Keratinocyte (primary cell): Measurements from ENCODE around the gene PGS1. TPM values are rescaled to one million over a fixed set of nuclear protein-coding genes. Genes with fewer than 3 reads are reported as not detected.
A peak's percentile ranks its signal among the peaks of the same experiment; 100 is the strongest.

Experiments
- DNase-seq: peaks from one replicate; pipeline ENCODE4 v3.0.0-alpha.2; 2011; ENCODE audit warnings: low read depth, missing footprints, low spot score
- FAIRE-seq: peaks from 2 replicates; lab custom pipeline; 2011; peaks lifted over from hg19 to GRCh38; lab: Jason Lieb, UNC
- H2AFZ ChIP-seq: 2 replicates; pipeline ENCODE4 v1.6.0; 2012; ENCODE audit warnings: low read length, control low read depth, inconsistent platforms; ENCODE audit not compliant: control insufficient read depth
- H3K27ac ChIP-seq: 2 replicates; pipeline ENCODE4 v1.5.1; 2011; ENCODE audit warnings: low read length; ENCODE audit not compliant: control insufficient read depth, insufficient read depth
- H3K27me3 ChIP-seq: 3 replicates; pipeline ENCODE4 v1.6.0; 2011; ENCODE audit warnings: low read length; ENCODE audit not compliant: control insufficient read depth, insufficient read depth; ENCODE audit errors: extremely low read depth
- H3K36me3 ChIP-seq, 2 experiments: 2 replicates in 1 of 2; 3 replicates in 1 of 2; pipeline ENCODE4 v1.5.1; 2011; ENCODE audit warnings: low read length in 2 of 2, mild to moderate bottlenecking in 1 of 2; ENCODE audit not compliant: control insufficient read depth in 2 of 2, insufficient read depth in 2 of 2; ENCODE audit errors: extremely low read depth in 1 of 2
- H3K4me1 ChIP-seq: 3 replicates; pipeline ENCODE4 v1.5.1; 2011; ENCODE audit warnings: low read length; ENCODE audit not compliant: control insufficient read depth, insufficient read depth; ENCODE audit errors: extremely low read depth
- H3K4me2 ChIP-seq: 3 replicates; pipeline ENCODE4 v1.6.0; 2011; ENCODE audit warnings: low read depth, low read length; ENCODE audit not compliant: control insufficient read depth, insufficient read depth; ENCODE audit errors: extremely low read depth
- H3K4me3 ChIP-seq, 3 experiments: fragments of 200-600 bp in 1 of 3; sonication (generic) in 1 of 3; 2 replicates in 2 of 3; 3 replicates in 1 of 3; pipeline ENCODE4 v1.5.1; 2011 to 2016; ENCODE audit warnings: low read length in 3 of 3, mild to moderate bottlenecking in 3 of 3, control low read depth in 2 of 3, inconsistent platforms in 1 of 3, low read depth in 1 of 3, mixed read lengths in 1 of 3, mixed run types in 1 of 3, moderate library complexity in 1 of 3; ENCODE audit not compliant: control insufficient read depth in 2 of 3, insufficient read depth in 2 of 3; ENCODE audit errors: extremely low read depth in 1 of 3
- H3K79me2 ChIP-seq: 2 replicates; pipeline ENCODE4 v1.6.0; 2012; ENCODE audit warnings: low read length; ENCODE audit not compliant: control insufficient read depth, insufficient read depth
- H3K9ac ChIP-seq: 3 replicates; pipeline ENCODE4 v1.6.0; 2011; ENCODE audit warnings: low read length; ENCODE audit not compliant: control insufficient read depth, insufficient read depth; ENCODE audit errors: extremely low read depth
- H3K9me1 ChIP-seq: 3 replicates; pipeline ENCODE4 v1.6.0; 2011; ENCODE audit warnings: low read length; ENCODE audit not compliant: control insufficient read depth, insufficient read depth; ENCODE audit errors: extremely low read depth
- H3K9me3 ChIP-seq: 2 replicates; pipeline ENCODE4 v1.5.1; 2012; ENCODE audit warnings: low read depth, low read length; ENCODE audit not compliant: control insufficient read depth
- H4K20me1 ChIP-seq: 3 replicates; pipeline ENCODE4 v1.6.0; 2011; ENCODE audit warnings: low read length; ENCODE audit not compliant: control insufficient read depth, insufficient read depth; ENCODE audit errors: extremely low read depth
- EZH2 ChIP-seq: IDR thresholded peaks from one replicate; pipeline ENCODE4 v1.6.1; 2012; ENCODE audit warnings: inconsistent platforms, mild to moderate bottlenecking, low read length, moderate library complexity
- dilution Hi-C: fragments of 300-500 bp; cut with MboI; formaldehyde crosslinking; loops from one replicate; pipeline ENCODE4 v1.7.0; 2020; ENCODE audit warnings: low sequenced_read_pairs; ENCODE audit not compliant: extremely low pct_ligation_motif_present
- polyA plus RNA-seq, 5 experiments: library from polyadenylated mRNA; depleted of rRNA in 3 of 5; stranded (reverse) in 3 of 5; stranded (forward) in 1 of 5; unstranded in 1 of 5; fragments of >200 nt; gene quantifications; 1 replicate in 1 of 5; 2 replicates in 3 of 5; 3 replicates in 1 of 5; pipeline versions ENCODE4 v1.2.1 to v1.2.3, GENCODE V29; 2011 to 2012; ENCODE audit warnings: missing spikeins in 2 of 5, low read depth in 1 of 5, low replicate concordance in 1 of 5
- TF ChIP-seq, protein P1 (sequence below), 3 experiments: IDR thresholded peaks in 1 of 3; conservative IDR thresholded peaks in 1 of 3; optimal IDR thresholded peaks in 1 of 3; 2 replicates in 2 of 3; 3 replicates in 1 of 3; pipeline versions ENCODE3 to v1.5.1; 2011; ENCODE audit warnings: low read length in 3 of 3, mild to moderate bottlenecking in 3 of 3, moderate library complexity in 2 of 3, control low read depth in 1 of 3, inconsistent platforms in 1 of 3; ENCODE audit not compliant: insufficient read depth in 2 of 3; ENCODE audit errors: extremely low read depth in 1 of 3

The PGS1 gene
- polyA plus RNA-seq, 1 donor (not counting 4 experiments of a cell fraction or from before 2014, with no cell fraction given), result 19.6 TPM

DNA sequence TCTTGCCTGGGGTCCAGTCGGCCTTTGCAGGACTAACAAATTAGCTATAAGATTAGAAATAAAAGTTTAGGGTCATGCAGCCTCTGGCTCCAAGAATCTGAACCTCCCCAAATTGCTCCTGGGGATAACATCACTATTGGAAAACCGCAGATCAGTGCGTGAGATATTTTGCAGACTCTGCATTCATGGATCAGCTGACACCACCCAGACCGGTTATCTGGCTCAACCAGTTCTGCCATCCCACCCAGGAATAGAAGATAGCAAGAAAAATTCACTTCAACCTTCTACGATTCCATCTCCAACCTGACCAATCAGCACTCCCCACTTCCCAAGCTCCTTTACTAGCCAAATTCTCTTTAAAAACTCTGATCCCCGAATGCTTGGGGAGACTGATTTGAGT lies 4.3 kb upstream of the PGS1 start:
- H3K4me3 ChIP-seq, result no peak overlapping the region
- H3K9me1 ChIP-seq, result peaks cover 6% of the 10 kb centered on the region
- H2AFZ ChIP-seq, result no peak overlapping the region
- DNase-seq (no peak), FAIRE-seq (no peak)
- TF ChIP-seq, protein P1, sequence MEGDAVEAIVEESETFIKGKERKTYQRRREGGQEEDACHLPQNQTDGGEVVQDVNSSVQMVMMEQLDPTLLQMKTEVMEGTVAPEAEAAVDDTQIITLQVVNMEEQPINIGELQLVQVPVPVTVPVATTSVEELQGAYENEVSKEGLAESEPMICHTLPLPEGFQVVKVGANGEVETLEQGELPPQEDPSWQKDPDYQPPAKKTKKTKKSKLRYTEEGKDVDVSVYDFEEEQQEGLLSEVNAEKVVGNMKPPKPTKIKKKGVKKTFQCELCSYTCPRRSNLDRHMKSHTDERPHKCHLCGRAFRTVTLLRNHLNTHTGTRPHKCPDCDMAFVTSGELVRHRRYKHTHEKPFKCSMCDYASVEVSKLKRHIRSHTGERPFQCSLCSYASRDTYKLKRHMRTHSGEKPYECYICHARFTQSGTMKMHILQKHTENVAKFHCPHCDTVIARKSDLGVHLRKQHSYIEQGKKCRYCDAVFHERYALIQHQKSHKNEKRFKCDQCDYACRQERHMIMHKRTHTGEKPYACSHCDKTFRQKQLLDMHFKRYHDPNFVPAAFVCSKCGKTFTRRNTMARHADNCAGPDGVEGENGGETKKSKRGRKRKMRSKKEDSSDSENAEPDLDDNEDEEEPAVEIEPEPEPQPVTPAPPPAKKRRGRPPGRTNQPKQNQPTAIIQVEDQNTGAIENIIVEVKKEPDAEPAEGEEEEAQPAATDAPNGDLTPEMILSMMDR (optimal IDR thresholded peaks at IDR 0.05 in 1 of 3, IDR thresholded peaks at IDR 0.05 in 1 of 3, conservative IDR thresholded peaks at IDR 0.05 in 1 of 3; ENCODE audit: extremely low read depth in 1 of 3, insufficient read depth in 2 of 3, low read length in 3 of 3), result no peak
- no peak for TF ChIP-seq EZH2
- H3K27me3 ChIP-seq, result no peaks in the 10 kb centered on the region
- H3K4me1 ChIP-seq, result peaks cover 36% of the 10 kb centered on the region
- no peaks in the 10 kb centered on the region for H3K36me3 ChIP-seq
- H3K27ac ChIP-seq, result peak overlapping the region; percentile 65
- H4K20me1 ChIP-seq, result no peaks in the 10 kb centered on the region
- H3K9me3 ChIP-seq, result no peaks in the 10 kb centered on the region
- dilution Hi-C loops, result no loop called here
- no peak overlapping the region for H3K9ac ChIP-seq
- peak overlapping the region; percentile 47 for H3K4me2 ChIP-seq
- H3K79me2 ChIP-seq, result peaks cover 4% of the 10 kb centered on the region

GRCh38 chr17:78374631-78375274 lies 3.7 kb upstream of the PGS1 start:
- no peak for FAIRE-seq
- peak overlapping the region; percentile 65 for H3K27ac ChIP-seq
- H3K9ac ChIP-seq, result peak overlapping the region; percentile 36
- no peak overlapping the region for H3K4me3 ChIP-seq
- TF ChIP-seq, protein P1 (optimal IDR thresholded peaks at IDR 0.05 in 1 of 3, IDR thresholded peaks at IDR 0.05 in 1 of 3, conservative IDR thresholded peaks at IDR 0.05 in 1 of 3; ENCODE audit: extremely low read depth in 1 of 3, insufficient read depth in 2 of 3, low read length in 3 of 3), result no peak
- no peak for TF ChIP-seq EZH2
- no peaks in the 10 kb centered on the region for H3K27me3 ChIP-seq
- dilution Hi-C loops, result no loop called here
- H3K36me3 ChIP-seq, result no peaks in the 10 kb centered on the region
- H3K4me1 ChIP-seq, result peaks cover 36% of the 10 kb centered on the region
- no peak for DNase-seq
- peaks cover 9% of the 10 kb centered on the region for H3K79me2 ChIP-seq
- H3K9me3 ChIP-seq, result no peaks in the 10 kb centered on the region
- H4K20me1 ChIP-seq, result no peaks in the 10 kb centered on the region
- H3K4me2 ChIP-seq, result peak overlapping the region; percentile 47
- H2AFZ ChIP-seq, result peak overlapping the region; percentile 36
- H3K9me1 ChIP-seq, result peaks cover 6% of the 10 kb centered on the region
